NCI-H748 (cell line): Measurements from ENCODE around the gene EPB41L2.

Experiments used
- DNase-seq: peaks from one replicate; lab custom pipeline; 2025; ENCODE audit not compliant: unreplicated experiment; lab: John Stamatoyannopoulos, UW

EPB41L2 gene

DNA sequence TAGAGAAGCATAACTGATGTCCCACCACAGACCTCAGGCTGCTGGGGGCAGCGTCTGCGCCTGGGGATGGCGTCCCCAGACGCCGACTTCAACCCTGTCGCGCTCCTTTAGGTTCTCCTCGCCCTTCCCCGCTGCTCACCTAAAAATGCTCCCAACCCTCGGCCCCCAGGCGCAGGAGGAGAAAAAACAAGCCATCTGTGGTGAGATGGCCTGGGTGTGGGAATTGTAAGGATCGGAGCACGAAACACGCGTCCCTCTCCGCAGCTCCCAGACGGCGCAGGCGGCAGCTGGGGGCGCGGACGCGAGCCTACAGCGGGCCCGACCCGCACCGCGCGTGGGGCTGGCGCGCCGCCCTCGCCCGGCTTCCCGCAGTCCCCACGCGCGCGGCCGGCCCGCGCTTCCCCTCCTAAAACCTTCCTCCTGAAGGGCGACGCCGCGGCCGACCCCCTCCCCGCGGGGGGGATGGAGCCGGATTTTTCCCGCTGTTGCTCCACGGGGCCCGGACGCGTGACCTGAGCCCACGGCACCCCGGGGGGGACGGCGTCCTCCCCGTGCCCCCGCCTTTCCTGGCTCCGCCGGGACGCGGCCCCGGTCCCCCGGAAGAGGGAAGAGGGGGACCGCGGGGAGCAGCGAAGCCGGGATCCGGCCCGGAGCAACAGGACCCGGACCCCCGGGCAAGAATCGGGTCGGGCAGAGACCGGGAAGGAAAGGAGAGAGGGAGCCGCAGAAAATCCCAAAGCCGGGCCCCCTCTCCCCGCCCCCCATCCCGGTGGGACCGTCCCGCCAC lies 611 bp downstream of the EPB41L2 start:
- DNase-seq = peak; percentile 18

DNA sequence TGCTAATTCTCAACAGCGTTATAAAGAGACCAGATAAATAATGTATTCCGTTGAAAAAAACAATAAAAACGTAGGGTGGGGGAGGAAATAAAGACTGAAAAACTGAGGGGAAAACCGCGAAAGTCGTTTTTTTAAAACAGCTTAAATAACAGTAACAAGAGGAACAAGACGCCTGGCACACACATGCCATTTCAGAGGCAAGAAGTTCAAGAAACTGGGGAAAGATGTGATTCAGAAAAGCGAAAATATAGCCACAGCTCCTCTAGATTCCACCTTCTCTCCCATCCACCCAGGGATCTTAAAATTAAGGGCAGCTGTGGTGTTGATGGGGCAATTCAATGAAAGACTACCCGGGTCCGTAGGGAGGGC lies 1.3 kb downstream of the EPB41L2 start:
- DNase-seq = no peak

DNA sequence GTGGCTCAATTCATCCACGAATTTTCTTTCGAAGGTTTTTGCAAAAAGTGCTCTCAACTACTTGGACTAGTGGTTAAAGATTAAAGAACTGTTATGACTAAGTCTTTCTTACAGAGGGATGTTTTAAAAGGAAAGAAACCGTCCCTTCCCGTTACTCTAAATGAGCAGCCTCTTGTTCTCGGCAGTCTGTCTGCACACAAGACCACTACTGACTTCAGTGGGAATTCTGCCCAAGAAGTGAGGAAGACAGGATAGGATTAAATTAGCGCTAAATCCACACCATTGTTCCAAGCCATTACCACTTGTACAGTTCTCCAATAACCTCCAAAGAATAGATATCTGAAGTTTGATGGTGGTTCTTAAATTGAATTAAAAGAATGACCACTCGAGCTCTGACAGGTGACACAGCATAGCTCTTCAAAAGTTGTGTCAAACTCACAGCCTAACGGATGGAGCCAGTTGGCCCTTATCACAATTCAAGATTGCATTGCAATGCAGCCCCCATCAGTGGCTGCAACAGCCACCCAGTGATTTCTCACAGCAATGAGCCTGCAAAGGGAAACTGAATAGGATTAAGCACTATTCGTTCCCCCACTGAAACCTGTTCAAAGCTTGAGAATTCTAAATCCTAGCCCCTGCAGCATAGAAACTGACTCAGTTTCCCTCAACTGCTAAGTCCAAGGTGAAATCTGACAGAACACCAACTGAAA lies 1.8 kb downstream of the EPB41L2 start:
- no peak for DNase-seq

DNA sequence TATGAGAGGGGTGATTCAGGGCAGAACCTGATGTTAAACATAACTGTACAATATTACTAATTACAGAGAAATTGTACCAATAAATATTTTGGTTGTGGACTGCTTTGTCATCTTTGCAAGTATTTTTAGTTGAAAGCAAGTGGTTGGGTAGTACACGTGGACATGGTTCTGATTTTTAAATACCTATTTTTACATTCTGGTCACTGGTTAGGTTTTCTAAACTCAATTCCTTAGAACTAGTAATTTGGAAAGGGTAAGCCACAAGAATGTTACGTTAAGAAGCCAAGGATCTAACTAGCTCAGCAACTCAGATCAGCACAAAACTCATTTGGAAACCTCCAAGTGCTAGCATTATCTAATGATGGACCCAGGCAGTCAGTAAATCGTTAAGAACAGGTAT lies 2.7 kb downstream of the EPB41L2 start:
- DNase-seq = no peak

DNA sequence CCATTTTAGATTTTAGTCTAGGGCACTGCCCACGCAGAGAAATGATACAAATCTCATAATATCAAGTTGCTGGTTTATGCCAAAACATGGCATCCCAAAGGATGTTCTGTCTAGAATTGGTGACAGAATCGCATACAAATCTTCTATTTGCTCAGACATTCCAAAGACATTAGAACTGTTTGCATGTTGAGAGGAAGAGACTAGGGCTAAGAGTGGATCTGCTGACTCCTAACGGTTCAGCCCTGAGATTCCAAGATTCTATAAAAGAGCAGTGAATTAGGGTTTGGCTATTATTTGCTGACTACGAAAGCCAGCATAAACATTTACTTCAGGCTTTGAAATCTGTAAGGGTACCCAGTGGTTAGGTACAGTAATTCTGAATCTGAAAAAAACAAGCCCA lies 3.6 kb downstream of the EPB41L2 start:
- no peak for DNase-seq

DNA sequence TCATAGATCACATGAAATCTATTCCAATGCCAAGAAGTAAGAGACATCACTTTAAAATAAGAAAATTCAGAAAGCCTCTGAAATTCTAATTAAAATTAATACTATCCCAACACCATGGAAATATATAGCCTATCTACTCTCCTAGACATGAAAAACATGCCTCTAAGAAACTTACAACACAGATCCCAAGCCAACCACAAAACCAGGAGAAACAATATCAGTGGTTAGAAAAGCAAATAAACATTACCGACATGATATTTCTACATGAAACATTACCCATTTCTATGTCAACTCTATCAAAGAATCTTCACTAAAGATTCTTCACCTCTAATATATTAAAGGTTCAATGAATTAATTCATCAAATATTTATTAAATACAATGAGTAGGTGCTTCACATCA lies 4.8 kb downstream of the EPB41L2 start:
- no peak for DNase-seq

DNA sequence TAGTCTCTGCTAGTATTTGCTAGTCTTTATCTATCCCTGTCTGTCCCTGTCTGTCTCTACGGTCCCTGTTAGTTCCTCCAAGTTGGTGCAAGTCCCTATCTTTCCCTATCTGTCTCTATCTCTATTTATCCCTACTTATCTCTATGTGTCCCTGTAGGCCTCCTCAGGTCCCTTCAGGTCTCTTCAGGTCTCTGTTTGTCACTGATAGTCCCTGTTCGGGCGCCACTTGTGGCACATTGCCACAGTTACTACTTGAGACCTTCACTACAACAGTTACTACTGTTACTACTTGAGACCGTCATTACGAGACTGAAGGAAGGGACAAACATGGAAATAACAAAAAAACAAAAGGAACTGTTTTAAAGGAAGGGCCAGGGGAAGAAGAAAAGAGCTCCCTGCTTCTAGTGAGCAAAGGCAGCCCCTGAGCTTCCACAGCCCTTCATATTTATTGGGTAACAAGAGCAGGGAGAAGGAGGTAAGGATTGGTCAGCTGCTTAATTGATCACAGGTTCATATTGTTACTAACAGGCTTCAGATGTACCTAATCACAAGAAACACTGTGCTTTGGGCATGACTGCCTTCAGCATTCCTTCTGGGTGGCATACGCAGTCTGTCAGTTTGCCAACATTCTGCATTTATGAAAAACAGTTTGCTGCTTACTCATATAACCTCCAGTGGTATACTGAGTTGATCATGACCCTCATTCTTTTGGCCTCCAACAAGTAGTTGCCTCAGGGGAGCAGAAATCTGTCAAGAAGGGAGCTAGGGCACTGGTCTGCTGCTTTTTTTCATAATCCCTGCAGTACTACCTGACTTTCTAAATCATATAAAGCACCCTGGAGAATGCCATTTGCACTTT lies 8.4 kb downstream of the EPB41L2 start:
- DNase-seq = no peak

DNA sequence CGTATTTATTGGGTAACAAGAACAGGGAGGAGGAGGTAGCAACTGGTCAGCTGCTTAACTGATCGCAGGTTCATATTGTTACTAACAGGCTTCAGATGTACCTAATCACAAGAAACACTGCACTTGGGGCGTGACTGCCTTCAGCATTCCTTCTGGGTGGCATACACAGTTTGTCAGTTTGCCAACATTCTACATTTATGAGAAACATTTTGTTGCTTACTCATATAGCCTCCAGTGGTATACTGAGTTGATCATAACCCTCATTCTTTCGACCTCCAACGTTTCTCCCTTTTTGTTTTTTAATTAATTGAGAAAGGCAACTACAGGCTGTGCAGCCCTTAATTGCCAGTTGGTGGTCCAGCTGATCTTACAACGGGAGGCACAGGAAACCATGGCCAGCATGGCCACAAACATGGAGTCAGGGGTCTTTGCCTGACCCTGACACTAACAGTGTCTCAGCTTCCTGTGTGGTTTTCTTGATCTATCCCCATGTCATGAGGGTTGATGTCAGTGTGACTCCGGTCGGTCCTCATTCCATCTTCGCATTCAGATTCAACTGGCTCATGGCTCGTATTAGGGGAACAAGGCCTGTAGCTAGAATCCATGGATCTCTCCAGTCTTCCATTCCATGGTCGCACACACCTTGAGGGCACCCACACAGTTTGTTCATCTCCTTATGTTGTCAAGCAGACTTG lies 9.4 kb downstream of the EPB41L2 start:
- DNase-seq = no peak

DNA sequence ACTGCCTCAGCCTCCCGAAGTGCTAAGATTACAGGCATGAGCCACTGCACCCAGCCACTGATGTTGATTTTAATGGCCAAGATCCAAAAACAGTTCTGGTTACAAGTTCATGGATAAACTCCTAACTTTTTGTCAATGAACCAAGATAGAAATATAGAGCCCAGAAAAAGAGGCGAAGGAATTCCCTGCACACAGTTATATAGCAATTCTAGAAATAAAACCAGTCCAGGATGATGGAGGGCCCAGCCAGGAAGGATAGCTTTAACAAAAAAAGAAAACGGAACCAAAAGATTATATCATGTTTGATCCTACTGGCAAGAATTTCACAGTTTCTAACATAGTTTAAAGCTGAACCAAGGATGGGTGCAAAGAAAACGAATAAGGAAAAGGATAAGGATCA lies 10.9 kb downstream of the EPB41L2 start:
- no peak for DNase-seq

DNA sequence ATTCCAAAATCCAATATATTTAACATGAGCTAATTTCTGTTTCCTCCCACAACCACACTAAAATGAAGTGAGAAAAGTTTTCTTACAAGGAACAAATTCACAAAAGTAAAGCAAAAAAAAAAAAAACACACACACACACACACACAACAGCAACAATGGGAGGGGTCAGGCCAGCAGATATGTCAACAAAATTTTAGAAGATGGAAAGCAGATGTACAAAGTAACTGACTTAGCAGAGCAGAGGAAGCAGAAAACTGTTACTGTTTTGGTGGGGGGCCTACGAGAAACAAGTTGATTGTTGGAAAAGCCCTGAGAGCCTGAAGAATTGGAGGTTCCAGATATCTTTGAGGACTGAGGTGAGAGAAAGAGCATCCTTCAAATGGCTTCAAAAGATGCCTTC lies 11.7 kb downstream of the EPB41L2 start:
- no peak for DNase-seq

DNA sequence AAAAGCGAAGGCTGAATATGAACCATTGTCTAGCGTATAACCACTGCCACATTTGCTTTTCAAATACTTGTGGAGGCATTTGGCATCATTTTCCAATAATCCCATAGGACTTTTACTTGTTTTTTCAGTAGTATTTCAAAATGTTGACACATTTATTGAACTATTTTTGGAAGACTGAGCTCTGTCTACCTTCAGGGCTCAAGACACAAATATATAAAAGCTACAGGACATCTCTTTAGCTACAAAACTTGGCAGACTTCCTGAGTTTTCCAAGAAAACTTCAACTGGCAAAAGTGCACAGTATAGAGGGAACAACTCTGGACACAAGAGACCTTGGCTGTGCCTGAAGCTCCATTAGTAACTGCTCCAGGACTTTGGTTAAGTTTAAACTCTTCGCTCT lies 13.4 kb downstream of the EPB41L2 start:
- DNase-seq = no peak

DNA sequence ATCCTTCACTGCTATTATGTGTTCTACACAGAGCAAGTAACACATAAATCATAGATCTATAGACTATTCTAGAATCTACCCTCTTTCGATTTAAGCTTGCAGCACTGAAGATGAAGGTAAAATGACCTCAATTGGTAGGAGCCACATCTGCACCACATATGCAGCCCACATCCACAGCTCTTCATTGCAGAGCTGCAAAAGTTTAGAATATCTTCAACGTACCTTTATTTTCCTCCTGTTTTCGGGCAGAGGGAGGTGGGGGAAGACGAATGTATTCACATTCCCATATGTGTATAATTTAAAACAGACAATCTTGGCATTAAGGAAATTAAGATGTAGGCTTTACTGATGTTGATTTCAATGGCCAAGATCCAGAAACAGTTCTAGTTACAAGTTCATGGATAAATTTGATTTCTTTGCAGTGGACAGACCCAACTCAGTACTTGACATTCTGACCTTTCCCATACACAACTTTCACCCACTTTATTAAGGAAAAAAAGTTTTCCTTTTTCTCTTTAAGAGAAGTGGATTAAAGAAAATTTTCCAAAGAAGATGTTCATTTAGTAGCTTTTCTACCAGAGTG lies 14.0 kb downstream of the EPB41L2 start:
- DNase-seq = no peak

DNA sequence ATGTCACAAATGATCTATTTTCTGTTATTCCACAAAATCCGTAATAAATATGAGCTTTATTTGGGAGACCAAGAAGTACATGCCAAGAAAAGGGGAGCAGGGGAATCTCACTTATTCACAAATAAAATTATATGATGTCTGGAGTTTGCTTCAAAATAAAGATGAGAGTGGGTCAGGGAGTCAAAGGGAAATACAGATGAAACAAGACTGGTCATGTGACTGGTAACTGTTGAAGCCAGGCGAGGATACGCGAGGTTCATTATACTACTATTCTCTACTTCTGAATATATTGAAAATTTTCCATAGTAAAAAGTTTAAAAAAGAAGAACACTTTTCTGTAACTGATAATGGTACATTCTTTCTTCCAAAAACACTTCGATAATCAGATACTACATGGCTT lies 14.6 kb downstream of the EPB41L2 start:
- DNase-seq = no peak

DNA sequence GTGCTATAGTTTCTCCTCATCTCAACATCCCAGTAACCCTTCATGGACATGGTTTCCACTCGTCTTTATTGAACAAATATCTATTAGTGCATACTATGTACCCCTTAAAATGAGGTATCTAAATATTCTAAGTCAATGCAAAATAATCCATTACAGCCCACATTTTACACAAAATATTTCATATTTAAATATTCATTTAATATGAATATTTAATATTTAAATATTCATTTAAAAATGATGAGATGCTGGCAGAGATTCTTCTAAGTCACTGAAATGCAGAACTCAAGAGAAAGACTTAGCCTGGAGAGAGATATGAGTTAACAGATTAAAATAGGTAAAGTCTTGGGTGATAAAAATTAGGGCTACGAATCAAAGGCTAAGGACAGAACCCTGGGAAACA lies 17.9 kb downstream of the EPB41L2 start:
- no peak for DNase-seq

DNA sequence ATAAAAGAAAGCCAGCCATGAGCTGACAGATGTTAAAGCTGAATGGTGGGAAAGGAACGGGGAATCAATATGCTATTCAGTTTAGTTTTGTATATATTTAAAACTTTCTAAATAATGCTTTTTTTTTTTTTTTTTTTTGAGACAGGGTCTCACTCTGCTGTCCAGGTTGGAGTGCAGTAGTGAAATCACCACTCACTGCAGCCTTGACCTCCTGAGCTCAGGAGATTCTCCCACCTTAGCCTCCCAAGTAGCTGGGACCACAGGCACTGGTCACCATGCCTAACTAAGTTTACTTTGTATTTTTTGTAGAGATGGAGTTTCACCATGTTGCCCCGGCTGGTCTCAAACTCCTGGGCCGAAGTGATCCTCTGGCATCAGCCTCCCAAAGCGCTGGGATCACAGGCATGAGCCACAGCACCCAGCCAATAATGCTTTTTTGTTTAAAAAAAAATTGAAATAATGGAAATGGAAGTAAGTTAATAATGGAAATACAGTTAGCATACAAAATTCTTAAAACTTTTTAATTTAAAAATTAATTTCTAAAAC lies 19.1 kb downstream of the EPB41L2 start:
- no peak for DNase-seq

DNA sequence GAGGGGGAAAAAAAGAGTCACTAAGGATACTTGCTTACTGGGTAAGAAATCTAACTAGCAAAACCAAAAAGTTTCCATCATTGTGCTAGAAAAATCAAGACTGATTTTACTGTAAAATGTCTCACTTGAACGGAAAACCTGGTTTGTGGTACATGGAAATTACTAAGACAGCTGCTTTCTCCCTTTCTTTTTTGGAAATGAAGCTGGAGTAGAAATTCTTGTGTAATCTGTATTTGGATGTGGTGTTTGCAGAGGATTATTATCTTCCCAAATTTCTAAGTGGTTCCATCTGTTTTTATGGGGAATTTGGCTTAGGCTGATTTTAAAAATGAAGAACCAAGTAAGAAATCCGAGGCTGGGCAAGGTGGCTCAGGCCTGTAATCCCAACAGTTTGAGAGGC lies 20.4 kb downstream of the EPB41L2 start:
- DNase-seq = no peak

DNA sequence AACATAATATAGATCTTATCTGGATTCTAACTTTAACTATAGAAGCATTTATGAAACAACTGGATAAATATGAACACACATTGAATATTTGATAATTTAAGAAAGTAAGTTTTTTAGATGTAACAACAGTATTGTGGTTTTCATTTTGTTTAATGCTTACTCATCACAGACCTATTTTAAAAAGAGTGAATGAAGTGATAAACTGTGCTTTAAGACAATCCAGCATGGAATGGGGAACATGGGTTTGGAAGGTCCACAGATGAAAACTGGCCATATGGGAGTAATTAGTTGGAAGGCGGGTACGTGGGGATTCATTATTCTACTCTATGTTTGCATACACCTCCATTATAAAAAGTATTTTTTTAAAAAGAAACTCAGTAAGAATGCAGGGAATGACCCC lies 21.2 kb downstream of the EPB41L2 start:
- no peak for DNase-seq

DNA sequence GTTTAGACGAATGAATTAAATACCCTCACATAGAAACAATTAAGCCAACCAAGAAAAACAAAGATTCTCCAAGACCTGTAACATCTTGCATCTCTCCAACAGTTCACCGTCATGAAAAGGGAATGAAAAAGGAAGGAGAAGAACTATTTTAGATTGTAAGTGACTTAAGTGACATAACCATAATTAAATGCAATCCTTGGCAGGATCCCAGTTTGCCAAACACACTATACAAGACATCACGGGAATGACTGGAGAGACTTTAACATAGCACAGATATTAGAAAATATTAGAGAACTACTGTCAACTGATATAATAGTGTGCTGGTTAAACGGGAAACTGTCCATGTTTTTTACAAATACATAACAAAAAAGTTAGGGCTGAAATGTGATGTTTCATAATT lies 22.2 kb downstream of the EPB41L2 start:
- no peak for DNase-seq

DNA sequence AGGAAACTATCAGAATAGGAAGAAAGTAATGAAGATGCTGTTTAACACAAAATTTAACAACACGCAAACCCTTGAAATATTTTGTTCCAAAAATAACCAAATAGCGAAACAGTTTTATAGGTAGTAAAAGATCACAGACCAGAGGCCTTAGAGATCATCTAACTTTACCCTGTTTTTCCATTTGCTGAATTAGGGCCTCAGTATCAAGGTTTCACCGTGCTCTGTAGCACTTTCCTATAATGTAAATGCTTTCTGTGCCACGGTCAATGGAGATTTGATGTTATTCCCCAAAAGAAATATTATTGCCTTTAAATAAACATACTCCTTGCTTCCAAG lies 23.7 kb downstream of the EPB41L2 start:
- no peak for DNase-seq

DNA sequence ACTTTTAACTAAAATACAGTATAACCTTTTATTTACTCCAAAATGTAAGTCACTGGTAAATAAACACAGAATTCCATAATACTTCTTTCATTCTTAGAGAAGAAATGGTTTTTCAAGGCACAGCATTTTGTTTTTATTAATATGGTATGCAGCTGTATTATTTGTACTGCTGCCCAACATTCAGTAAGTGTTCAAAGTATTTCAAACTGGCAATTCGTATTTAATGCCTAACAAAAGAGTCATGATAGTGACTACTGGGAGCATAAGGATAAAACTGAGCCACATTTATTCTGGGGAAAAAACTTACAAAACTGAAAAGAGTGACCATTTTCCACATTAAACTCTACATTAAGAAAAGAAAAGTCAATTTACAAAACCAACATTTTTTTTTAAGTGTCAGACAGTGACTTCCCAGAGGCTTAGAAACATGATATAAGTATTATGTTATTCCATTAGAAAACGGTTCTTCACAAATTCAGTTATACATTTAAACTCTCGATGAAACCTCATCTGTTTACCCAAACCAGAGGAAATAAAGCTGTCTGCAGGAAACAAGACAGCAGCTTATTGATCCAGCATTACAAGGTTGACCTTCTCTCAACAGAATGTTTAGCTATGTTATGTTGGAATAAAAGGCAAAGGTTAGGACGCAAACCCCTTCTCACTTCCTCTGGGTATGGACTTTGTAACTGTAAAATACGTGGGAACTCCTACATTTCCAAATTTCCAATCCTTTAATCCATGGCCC lies 24.3 kb downstream of the EPB41L2 start:
- no peak for DNase-seq
